Caco-2 (cell line): ENCODE data around the gene EBF3. TPM values are rescaled to one million over a fixed set of nuclear protein-coding genes. Genes with fewer than 3 reads are reported as not detected.

Source experiments
- BruUV-seq: library from RNA; stranded (reverse); fragments of 400-500 nt; replicated peaks from 2 replicates; lab custom pipeline; 2021; lab: Mats Ljungman, UMichigan
- CTCF ChIA-PET: fragments of 300-600 bp; sonication (Branson Sonifier 250); formaldehyde crosslinking; loops from one replicate; lab custom pipeline; 2022; ENCODE audit warnings: antibody characterized with exemption; lab: Charles Lee
- POLR2A ChIA-PET: fragments of 300-600 bp; sonication (Branson Sonifier 250); formaldehyde crosslinking; loops from one replicate; lab custom pipeline; 2022; ENCODE audit warnings: antibody characterized with exemption; lab: Charles Lee
- DNase-seq, 2 experiments: peaks; one replicate each; pipeline versions ENCODE4 v3.0.0 to v3.0.0-alpha.2; 2020 to 2022
- H3K27me3 ChIP-seq: replicated peaks from 2 replicates; pipeline ENCODE4 v1.6.0; 2011; ENCODE audit warnings: low read length; ENCODE audit not compliant: control insufficient read depth, insufficient read depth
- H3K36me3 ChIP-seq: 2 replicates; pipeline ENCODE4 v1.5.1; 2011; ENCODE audit warnings: low read length; ENCODE audit not compliant: control insufficient read depth, insufficient read depth
- H3K4me1 ChIP-seq: fragments of 250-450 bp; sonication (Bioruptor Pico); 2 replicates; pipeline ENCODE4 v1.5.1; 2020; ENCODE audit warnings: mild to moderate bottlenecking
- H3K4me3 ChIP-seq: 2 replicates; pipeline ENCODE4 v1.5.1; 2011; ENCODE audit warnings: low read depth, mild to moderate bottlenecking, control low read depth, low read length
- H3K9me3 ChIP-seq: fragments of 250-450 bp; sonication (Bioruptor Pico); 2 replicates; pipeline ENCODE4 v1.5.1; 2020; ENCODE audit warnings: mild to moderate bottlenecking, moderate library complexity
- H3K27ac Mint-ChIP-seq: one replicate; pipeline ENCODE4 v1.8.0; 2022; ENCODE audit warnings: mixed read lengths; ENCODE audit not compliant: unreplicated experiment
- H3K27me3 Mint-ChIP-seq: one replicate; pipeline ENCODE4 v1.8.0; 2022; ENCODE audit warnings: mixed read lengths; ENCODE audit not compliant: insufficient read depth, unreplicated experiment
- H3K36me3 Mint-ChIP-seq: one replicate; pipeline ENCODE4 v1.8.0; 2022; ENCODE audit warnings: mild to moderate bottlenecking, mixed read lengths; ENCODE audit not compliant: insufficient read depth, unreplicated experiment
- H3K4me1 Mint-ChIP-seq: one replicate; pipeline ENCODE4 v1.8.0; 2022; ENCODE audit warnings: low read depth, mixed read lengths; ENCODE audit not compliant: unreplicated experiment
- H3K4me3 Mint-ChIP-seq: one replicate; pipeline ENCODE4 v1.8.0; 2022; ENCODE audit warnings: mild to moderate bottlenecking, moderate library complexity, mixed read lengths; ENCODE audit not compliant: unreplicated experiment
- H3K9me3 Mint-ChIP-seq: one replicate; pipeline ENCODE4 v1.8.0; 2022; ENCODE audit warnings: mixed read lengths; ENCODE audit not compliant: unreplicated experiment
- CTCF ChIP-seq, 2 experiments: fragments of 200-600 bp in 1 of 2; IDR thresholded peaks; 1 replicate in 1 of 2; 2 replicates in 1 of 2; pipeline versions ENCODE4 v1.5.1 to v1.8.0; 2011 to 2022; ENCODE audit warnings: antibody characterized with exemption in 1 of 2, control low read depth in 1 of 2, inconsistent platforms in 1 of 2, low read depth in 1 of 2, low read length in 1 of 2, mild to moderate bottlenecking in 1 of 2, moderate library complexity in 1 of 2; ENCODE audit not compliant: insufficient read depth in 1 of 2, severe bottlenecking in 1 of 2, unreplicated experiment in 1 of 2
- intact Hi-C: fragments of 100-400 bp; cut with micrococcal nuclease; formaldehyde crosslinking; loops from one replicate; pipeline ENCODE4 v1.10.0; 2022; ENCODE audit not compliant: unreplicated experiment
- total RNA-seq: library from RNA; stranded (reverse); gene quantifications from 2 replicates; pipeline ENCODE4 v1.2.3, GENCODE V29; 2022

EBF3 gene
- total RNA-seq, 1 experiment from 2014 or later, result 0.79 TPM

- ChIA-PET CTCF (no interaction called here), POLR2A (no interaction called here)
- peaks cover 9% of the 10 kb centered on the region for H3K9me3 Mint-ChIP-seq
- Histone ChIP-seq H3K4me1 (no peaks in the 10 kb centered on the region), H3K36me3 (no peaks in the 10 kb centered on the region), H3K4me3 (no peak overlapping the region), H3K27me3 (no peaks in the 10 kb centered on the region), H3K9me3 (no peaks in the 10 kb centered on the region)
- no peaks in the 10 kb centered on the region for H3K4me1 Mint-ChIP-seq
- intact Hi-C loops, result no loop called here
- no peak overlapping the region for H3K4me3 Mint-ChIP-seq
- BruUV-seq, result no TSS peak
- no peak for TF ChIP-seq CTCF (IDR thresholded peaks at IDR 0.05; ENCODE audit: insufficient read depth in 1 of 2, low read depth in 1 of 2, low read length in 1 of 2, severe bottlenecking in 1 of 2, unreplicated experiment in 1 of 2)
- H3K27ac Mint-ChIP-seq, result no peak overlapping the region
- H3K27me3 Mint-ChIP-seq, result peaks cover 20% of the 10 kb centered on the region
- DNase-seq, result no peak
- H3K36me3 Mint-ChIP-seq, result no peaks in the 10 kb centered on the region
Measured at GRCh38 chr10:130000918-130001317, 36.8 kb upstream of the EBF3 start.

GRCh38 chr10:129999140-129999539, 35.1 kb upstream of the EBF3 start:
- no peak for DNase-seq
- Histone ChIP-seq H3K27me3 (no peaks in the 10 kb centered on the region), H3K9me3 (no peaks in the 10 kb centered on the region), H3K36me3 (no peaks in the 10 kb centered on the region), H3K4me3 (no peak overlapping the region), H3K4me1 (no peaks in the 10 kb centered on the region)
- Mint-ChIP-seq H3K27me3 (peaks cover 26% of the 10 kb centered on the region), H3K4me1 (no peaks in the 10 kb centered on the region), H3K9me3 (peaks cover 9% of the 10 kb centered on the region), H3K27ac (no peak overlapping the region), H3K36me3 (no peaks in the 10 kb centered on the region), H3K4me3 (no peak overlapping the region)
- intact Hi-C loops, result no loop called here
- POLR2A ChIA-PET, result no interaction called here
- BruUV-seq, result no TSS peak
- no peak for TF ChIP-seq CTCF (IDR thresholded peaks at IDR 0.05; ENCODE audit: insufficient read depth in 1 of 2, low read depth in 1 of 2, low read length in 1 of 2, severe bottlenecking in 1 of 2, unreplicated experiment in 1 of 2)
- CTCF ChIA-PET, result no interaction called here

GRCh38 chr10:129993621-129994020, 29.5 kb upstream of the EBF3 start:
- no peaks in the 10 kb centered on the region for H3K9me3 ChIP-seq
- no peaks in the 10 kb centered on the region; the same call in 1 of the 2 replicates for H3K27me3 ChIP-seq
- H3K4me1 Mint-ChIP-seq, result no peaks in the 10 kb centered on the region
- BruUV-seq, result no TSS peak
- H3K27ac Mint-ChIP-seq, result no peak overlapping the region
- no peaks in the 10 kb centered on the region for H3K36me3 Mint-ChIP-seq
- POLR2A ChIA-PET, result no interaction called here
- no peak overlapping the region for H3K4me3 ChIP-seq
- H3K9me3 Mint-ChIP-seq, result peaks cover 15% of the 10 kb centered on the region
- H3K36me3 ChIP-seq, result no peaks in the 10 kb centered on the region
- no peak for TF ChIP-seq CTCF (IDR thresholded peaks at IDR 0.05; ENCODE audit: insufficient read depth in 1 of 2, low read depth in 1 of 2, low read length in 1 of 2, severe bottlenecking in 1 of 2, unreplicated experiment in 1 of 2)
- no peak for DNase-seq
- CTCF ChIA-PET, result no interaction called here
- intact Hi-C loops, result no loop called here
- H3K27me3 Mint-ChIP-seq, result peaks cover 30% of the 10 kb centered on the region
- no peak overlapping the region for H3K4me3 Mint-ChIP-seq
- H3K4me1 ChIP-seq, result no peaks in the 10 kb centered on the region
